Measurements from ENCODE around the gene RAB11FIP5.
"Not testable (repeated sequence)": the region's sequence is repeated elsewhere in the genome, so short reads cannot be mapped to it uniquely, and the experiment has no call there.

RAB11FIP5 gene, protein sequence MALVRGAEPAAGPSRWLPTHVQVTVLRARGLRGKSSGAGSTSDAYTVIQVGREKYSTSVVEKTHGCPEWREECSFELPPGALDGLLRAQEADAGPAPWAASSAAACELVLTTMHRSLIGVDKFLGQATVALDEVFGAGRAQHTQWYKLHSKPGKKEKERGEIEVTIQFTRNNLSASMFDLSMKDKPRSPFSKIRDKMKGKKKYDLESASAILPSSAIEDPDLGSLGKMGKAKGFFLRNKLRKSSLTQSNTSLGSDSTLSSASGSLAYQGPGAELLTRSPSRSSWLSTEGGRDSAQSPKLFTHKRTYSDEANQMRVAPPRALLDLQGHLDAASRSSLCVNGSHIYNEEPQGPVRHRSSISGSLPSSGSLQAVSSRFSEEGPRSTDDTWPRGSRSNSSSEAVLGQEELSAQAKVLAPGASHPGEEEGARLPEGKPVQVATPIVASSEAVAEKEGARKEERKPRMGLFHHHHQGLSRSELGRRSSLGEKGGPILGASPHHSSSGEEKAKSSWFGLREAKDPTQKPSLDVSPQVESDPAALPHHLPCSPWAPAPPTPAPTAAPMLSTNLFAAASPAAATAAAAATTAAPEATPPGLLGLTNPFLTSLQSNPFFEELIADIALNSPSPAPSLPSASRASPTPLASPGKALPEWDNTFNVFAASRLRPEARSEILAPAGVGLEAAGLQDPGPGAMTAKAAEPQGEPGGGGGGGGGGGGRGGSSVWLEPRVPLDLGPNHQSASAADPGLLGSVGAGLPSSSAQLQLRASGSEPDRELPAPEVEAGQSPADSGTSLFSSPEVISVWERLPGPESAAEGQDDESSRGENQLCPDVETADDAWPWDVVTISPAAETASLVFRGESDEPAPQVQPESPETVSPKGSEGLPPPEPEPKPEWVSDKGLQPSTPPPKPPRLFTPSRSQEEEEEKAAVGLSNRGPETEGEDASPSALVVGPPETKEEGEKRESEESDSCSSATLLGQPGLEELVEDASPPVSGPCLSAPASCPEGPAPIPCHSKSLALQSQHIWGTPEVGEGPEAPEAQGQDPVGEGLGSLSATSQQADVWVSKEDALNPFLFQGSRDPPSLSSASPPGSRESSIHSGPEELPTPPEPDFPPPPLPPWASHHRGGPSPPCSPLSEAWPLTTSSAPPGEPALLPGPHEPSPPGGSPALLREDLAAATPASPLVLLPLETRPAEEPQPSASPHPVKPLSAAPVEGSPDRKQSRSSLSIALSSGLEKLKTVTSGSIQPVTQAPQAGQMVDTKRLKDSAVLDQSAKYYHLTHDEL (N-terminal part only)

DNA sequence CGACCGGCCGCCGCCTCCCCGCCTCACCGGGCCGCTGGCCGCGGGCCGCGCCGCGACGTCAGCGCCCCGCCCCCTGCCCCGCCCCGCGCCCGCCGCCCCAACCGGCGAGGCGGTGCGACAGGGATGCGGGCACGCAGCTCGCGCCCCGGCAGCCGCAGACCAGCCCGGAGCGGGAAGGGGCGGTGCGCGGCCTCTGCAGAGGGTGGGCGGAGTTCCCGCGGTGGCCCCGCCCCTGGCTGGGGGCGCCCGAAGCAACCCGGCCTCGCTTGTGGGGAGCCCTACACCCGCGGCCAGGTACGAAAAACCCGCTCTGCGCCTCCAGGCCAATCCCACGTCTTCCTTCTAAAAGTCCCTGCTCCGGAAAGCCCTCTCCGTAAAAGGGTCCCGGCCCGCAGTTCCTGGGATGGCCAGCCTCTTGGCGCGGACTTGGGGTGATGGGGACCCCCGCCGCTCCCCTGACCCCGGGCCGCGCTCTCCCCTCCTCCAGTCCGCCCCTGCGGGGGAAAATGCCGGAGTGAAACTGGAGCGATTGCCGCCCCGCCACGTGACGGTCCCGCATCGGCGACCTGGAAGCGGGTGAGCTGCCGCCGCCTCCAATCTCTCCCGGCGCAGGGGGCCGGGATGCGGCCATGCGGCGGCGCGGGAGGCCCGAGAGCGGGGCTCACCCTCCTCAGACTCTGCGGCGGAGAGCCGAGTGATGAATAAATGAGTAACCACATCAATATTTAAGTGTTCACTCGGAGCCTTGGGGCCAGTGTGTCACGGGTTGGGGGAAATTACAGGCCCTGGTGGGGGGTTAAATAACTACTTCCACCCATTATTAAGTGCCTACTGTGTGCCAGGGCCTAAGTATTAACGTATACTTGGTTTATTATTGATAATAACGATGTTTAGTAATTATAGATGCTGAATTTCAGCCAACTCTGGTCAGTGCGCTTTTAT, at the start of gene RAB11FIP5:
RAB11FIP5 (minus strand) TSS at position 36 of the 942 bp plus-strand sequence. CDS start 171 bp downstream, outside the sequence.
- peak; percentile 18 for DNase-seq

GRCh38 chr2:73156539-73157124, 43.9 kb upstream of the RAB11FIP5 start:
- peak; percentile 17 for DNase-seq

GRCh38 chr2:73142937-73143336, 30.2 kb upstream of the RAB11FIP5 start:
- DNase-seq = no peak

GRCh38 chr2:73141896-73142295, 29.1 kb upstream of the RAB11FIP5 start:
- no peak for DNase-seq

GRCh38 chr2:73135236-73135635, 22.5 kb upstream of the RAB11FIP5 start:
- DNase-seq = no peak

DNA sequence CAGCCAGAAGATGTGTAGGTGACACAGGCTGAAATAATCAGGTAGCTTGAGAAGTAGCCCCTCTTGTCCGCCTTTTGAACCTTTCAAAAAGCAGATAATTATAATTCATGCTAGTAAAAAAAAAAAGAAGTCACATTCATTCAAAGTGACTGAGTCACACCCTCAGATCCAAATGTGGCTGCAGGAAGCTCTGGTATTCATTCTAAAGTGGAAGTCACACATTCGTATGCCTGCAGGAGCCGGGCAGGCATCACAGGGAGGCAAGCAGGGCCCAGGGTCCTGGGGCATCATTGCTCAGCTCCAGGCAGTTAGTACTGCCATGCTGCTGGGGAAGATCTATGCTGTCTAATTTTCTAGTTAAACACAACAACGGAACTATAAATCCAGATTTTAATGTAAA, 21.7 kb upstream of the RAB11FIP5 start:
- no peak for DNase-seq

GRCh38 chr2:73133566-73134197, 20.9 kb upstream of the RAB11FIP5 start:
- DNase-seq = no peak

DNA sequence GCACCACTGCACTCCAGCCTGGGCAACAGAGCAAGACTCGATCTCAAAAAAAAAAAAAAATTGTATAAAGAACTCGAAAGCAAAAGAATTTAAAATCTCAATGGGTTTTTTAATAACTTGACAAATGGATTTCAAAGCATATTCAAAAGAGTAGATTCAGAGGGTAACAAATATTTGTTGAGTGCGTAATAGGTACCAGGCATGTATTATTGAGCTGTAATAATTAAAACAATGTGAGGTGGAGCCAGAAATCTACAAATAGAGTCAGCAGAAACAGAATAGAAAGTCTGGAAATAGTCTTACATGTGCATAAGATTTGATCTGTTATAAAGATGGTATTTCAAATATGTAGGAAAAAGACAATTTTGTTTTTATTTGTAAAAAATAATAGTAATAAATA, 19.1 kb upstream of the RAB11FIP5 start:
- DNase-seq = no peak

DNA sequence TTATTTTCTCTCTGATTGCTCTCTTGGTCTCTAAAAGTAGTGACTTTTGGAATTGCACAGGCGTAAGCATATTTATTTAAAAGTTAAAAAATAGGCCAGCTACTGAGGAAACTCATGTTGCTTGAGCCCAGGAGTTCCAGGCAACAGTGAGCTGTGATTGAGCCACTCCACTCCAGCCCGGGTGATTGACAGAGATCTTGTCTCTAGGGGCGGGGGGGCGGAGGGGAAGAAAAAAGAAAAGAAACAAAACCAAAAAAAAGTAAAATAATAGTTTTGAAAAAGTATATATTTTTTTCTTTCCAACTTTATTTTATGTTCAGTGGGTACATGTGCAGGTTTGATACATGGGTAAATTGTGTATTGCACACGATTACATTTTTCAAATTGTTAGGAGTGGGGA, 18.0 kb upstream of the RAB11FIP5 start:
- DNase-seq = no peak

DNA sequence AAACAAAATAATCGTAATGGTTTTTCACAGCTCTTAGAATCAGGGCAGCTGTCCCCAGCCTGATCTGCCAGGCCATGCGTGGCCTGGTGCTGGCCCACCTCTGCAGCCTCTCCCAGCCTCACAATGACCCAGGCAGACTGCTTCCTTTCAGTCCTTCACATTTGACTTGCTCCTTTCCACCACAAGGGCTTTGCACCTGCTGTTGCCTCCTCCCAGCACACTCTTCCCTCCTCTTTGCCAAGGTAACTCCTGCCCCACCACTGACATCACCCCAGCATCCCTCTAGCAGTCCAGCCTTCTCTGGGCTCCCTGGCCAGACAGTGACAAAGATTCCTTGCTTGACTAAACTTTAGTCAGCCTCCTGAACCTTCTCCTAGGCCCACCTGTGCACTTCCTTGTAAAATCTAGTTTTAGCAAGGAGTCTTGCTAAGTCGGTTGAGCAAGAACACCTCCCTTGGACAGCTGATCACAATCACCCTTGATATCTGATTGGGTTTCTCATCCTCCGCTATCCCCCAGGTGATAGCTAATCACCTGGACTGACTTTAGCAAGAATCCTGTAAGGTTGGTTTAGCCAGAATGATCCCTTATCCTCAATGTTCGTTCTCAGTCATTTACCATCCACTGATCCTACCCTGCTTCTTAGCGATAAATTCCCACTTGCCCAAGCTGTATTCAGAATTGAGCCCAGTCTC, 16.2 kb upstream of the RAB11FIP5 start:
- DNase-seq = no peak

GRCh38 chr2:73122536-73122935, 9.8 kb upstream of the RAB11FIP5 start:
- no peak for DNase-seq

GRCh38 chr2:73119611-73120239, 7.0 kb upstream of the RAB11FIP5 start:
- not testable (repeated sequence) for DNase-seq

DNA sequence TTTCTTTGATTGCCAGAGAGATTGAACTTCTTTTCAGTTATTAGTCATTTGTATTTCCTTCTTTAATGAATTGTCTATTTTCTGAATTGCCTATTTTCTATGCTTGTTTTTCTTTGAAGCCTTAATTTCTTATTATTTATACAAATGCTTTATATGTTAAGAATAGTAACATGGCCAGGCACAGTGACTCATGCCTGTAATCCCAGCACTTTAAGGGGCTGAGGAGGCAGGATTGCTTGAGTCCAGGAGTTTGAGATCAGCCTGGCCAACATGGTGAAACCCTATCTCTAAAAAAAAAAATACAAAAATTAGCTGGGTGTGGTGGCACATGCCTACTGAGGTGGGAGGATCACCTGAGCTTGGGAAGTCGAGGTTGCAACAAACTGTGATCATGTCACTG, 4.7 kb upstream of the RAB11FIP5 start:
- no peak for DNase-seq

DNA sequence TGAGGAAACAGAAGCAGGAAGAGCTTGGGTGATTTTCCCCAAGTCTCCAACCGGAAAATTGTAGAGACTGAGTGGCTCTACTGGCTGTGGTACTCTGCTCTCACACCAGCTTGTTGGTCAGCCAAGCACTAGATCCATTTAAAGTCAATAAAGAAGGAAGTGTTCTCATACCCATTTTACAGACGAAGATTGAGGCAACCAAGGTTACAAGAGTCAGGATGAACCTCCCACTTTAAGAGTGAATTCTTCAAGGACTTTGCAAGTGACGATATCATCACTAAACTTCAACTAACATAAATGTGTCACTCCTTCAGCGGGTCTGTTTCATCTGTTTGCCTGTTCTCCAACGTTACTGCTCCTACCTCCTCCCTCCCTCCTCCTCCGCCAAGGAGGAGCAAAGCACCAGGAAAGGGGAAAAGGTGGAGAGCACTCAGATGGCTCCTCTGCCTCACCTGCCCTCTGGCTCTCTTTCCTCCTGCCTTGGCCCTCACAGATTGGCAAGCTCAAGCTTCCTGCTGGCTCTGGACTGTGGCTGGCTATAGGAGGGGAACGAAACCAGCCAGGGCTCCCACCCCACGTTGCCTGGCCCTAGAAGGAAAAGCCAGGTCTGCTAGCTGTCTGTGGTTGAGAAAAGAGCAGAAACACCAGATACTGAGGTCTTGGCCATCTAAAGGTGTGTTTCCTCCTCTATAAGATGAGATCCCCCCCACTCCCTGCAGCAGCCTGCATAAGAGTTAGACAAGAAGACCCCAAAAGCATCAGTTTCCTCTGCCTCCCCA, 3.6 kb upstream of the RAB11FIP5 start:
- DNase-seq = no peak

DNA sequence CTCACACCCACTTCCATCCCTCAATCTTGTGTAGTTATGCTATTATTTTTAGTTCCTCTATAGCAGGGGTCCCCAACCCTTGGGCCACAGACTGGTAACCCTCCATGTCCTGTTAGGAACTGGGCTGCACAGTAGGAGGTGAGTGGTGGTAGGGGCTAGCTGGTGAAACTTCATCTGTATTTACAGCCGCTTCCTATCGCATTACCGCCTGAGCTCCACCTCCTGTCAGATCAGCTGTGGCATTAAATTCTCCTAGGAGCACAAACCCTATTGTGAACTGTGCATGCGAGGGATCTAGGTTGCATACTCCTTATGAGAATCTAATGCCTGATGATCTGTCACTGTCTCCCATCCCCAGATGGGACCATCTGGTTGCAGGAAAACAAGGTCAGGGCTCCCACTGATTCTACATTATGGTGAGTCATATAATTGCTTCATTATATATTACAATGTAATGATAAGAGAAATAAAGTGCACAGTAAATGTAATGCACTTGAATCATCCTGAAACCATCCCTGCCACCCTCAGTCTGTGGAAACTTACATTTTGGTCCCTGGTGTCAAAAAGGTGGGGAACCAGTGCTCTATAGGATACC, 1.6 kb upstream of the RAB11FIP5 start:
- no peak for DNase-seq

- no peak for DNase-seq
These were observed 479 bp downstream of the RAB11FIP5 start for GRCh38 chr2:73112026-73112912.
